Measurements from ENCODE around the gene SCN4A. TPM values are rescaled to one million over a fixed set of nuclear protein-coding genes. Genes with fewer than 3 reads are reported as not detected.

Gene SCN4A
- total RNA-seq, 3 donors from 2014 or later (not counting 1 experiment from before 2014, with no cell fraction given), result 0.10 to 0.14 (median 0.14) TPM

DNA sequence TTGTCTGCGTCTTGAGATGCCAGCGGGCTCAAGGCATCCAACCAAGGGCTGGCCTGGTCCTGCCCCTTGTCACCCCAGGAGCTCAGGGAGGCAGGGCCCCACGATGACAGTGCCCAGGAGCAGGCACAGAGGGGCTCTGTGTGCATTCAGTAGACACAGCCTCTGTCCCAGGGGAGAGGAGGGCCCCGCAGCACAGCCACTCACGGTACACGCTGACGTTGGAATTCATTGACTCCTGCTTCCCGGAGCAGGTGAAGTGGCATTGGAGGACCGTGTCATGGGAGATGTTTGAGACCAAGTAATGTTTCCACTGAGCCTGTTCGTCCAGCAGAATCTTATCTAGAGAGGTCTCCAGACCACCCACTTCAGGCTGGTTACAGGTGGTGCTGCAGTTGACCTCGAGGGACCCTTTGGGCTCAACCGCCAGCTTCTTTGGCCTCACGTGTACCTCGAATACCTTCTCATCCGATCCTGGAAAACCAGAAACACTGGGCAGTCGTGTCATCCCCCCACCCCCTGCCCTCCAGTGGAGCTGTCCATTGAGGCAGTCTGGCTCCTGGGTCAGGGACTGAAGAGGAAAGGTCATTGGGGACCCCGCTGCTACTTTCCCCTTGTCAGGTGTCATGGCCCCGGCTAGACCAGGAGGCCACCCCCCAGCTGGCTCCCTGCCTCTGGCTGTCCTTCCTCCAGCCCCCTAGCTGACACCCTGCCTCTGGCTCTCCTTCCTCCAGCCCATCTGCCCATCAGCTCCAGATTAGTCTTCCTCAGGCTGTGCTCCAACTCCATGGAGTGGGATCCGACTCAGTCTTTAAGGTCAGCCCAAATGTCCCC, 32.4 kb upstream of the SCN4A start:
- intact Hi-C loops (cut with micrococcal nuclease), result no loop called here

GRCh38 chr17:64004218-64004770, 31.6 kb upstream of the SCN4A start:
- Histone ChIP-seq H3K4me3 (ENCODE audit: low read length) (no peak overlapping the region), H3K27me3 (ENCODE audit: control insufficient read depth, insufficient read depth, low read length) (no peaks in the 10 kb centered on the region), H3K9me3 (ENCODE audit: control insufficient read depth, insufficient read depth, low read length) (no peaks in the 10 kb centered on the region), H3K36me3 (ENCODE audit: control insufficient read depth, insufficient read depth, low read length) (peaks cover 54% of the 10 kb centered on the region), H3K27ac (ENCODE audit: low read length) (no peak overlapping the region), H3K4me1 (ENCODE audit: control insufficient read depth, insufficient read depth, low read length) (peaks cover 42% of the 10 kb centered on the region)
- DNase-seq (no peak), ATAC-seq (no peak)
- Mint-ChIP-seq H3K9me3 (no peaks in the 10 kb centered on the region), H3K27ac (no peak overlapping the region), H3K4me1 (peaks cover 31 to 40% of the 10 kb centered on the region in 2 donors), H3K27me3 (ENCODE audit: low read depth in 2 of 2) (no peaks in the 10 kb centered on the region), H3K36me3 (no peaks in the 10 kb centered on the region), H3K4me3 (no peak overlapping the region)
- WGBS (ENCODE audit: insufficient coverage), result 96% methylated on average over 6 of the region's 7 CpGs
- TF ChIP-seq, protein P1, sequence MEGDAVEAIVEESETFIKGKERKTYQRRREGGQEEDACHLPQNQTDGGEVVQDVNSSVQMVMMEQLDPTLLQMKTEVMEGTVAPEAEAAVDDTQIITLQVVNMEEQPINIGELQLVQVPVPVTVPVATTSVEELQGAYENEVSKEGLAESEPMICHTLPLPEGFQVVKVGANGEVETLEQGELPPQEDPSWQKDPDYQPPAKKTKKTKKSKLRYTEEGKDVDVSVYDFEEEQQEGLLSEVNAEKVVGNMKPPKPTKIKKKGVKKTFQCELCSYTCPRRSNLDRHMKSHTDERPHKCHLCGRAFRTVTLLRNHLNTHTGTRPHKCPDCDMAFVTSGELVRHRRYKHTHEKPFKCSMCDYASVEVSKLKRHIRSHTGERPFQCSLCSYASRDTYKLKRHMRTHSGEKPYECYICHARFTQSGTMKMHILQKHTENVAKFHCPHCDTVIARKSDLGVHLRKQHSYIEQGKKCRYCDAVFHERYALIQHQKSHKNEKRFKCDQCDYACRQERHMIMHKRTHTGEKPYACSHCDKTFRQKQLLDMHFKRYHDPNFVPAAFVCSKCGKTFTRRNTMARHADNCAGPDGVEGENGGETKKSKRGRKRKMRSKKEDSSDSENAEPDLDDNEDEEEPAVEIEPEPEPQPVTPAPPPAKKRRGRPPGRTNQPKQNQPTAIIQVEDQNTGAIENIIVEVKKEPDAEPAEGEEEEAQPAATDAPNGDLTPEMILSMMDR (IDR thresholded peaks at IDR 0.05), result no peak
- intact Hi-C loops (cut with micrococcal nuclease), result no loop called here

More for the DNA sequence above, 32.4 kb upstream of the SCN4A start:
- Mint-ChIP-seq H3K27ac (peak overlapping the region in 1 of 2 donors; percentile 71), H3K4me3 (no peak overlapping the region), H3K36me3 (no peaks in the 10 kb centered on the region), H3K27me3 (ENCODE audit: low read depth in 2 of 2) (no peaks in the 10 kb centered on the region), H3K9me3 (no peaks in the 10 kb centered on the region), H3K4me1 (peaks cover 31 to 40% of the 10 kb centered on the region in 2 donors)
- H3K4me3 ChIP-seq (ENCODE audit: low read length), result no peak overlapping the region
- H3K36me3 ChIP-seq (ENCODE audit: control insufficient read depth, insufficient read depth, low read length), result peaks cover 58% of the 10 kb centered on the region
- H3K27me3 ChIP-seq (ENCODE audit: control insufficient read depth, insufficient read depth, low read length), result no peaks in the 10 kb centered on the region
- whole genome bisulfite sequencing (ENCODE audit: insufficient coverage), result 93% methylated on average over 19 of the region's 19 CpGs
- peaks cover 42% of the 10 kb centered on the region for H3K4me1 ChIP-seq (ENCODE audit: control insufficient read depth, insufficient read depth, low read length)
- H3K9me3 ChIP-seq (ENCODE audit: control insufficient read depth, insufficient read depth, low read length), result no peaks in the 10 kb centered on the region
- no peak for ATAC-seq
- TF ChIP-seq, protein P1 (IDR thresholded peaks at IDR 0.05), result no peak
- H3K27ac ChIP-seq (ENCODE audit: low read length), result no peak overlapping the region
- no peak for DNase-seq

DNA sequence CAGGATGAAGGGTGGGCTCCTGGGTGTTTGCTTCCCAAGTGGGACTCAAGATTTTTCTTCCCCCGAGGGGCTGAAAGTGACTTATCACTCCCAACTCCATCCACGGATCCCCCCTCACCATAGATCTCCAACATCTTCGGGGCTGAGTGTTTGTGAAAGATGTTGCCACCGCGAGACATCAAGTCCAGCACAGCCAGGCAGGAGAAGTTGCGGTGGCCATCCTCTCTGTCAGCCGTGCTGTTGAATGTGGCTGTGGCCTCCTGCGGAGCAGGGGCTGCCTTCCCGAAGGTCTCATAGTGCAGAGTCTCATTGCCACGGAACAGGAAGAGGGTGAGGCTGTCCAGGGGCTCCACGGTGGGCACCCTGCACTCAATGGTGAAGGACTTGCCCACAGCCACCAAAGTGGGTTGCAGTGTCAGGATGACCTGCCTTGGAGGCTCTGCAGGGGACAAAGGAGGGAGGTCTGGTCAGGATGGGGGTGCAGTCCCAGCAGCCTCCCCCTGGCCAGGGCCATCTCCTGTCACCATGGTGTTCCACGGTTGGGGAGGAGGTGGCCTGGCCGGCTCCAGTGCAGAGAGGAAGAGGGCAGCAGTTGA, 30.9 kb upstream of the SCN4A start:
- no peak for DNase-seq
- Mint-ChIP-seq H3K27ac (no peak overlapping the region), H3K27me3 (ENCODE audit: low read depth in 2 of 2) (no peaks in the 10 kb centered on the region)

More for the DNA sequence above, 30.9 kb upstream of the SCN4A start:
- Mint-ChIP-seq H3K4me3 (no peak overlapping the region), H3K9me3 (no peaks in the 10 kb centered on the region), H3K36me3 (no peaks in the 10 kb centered on the region), H3K4me1 (peaks cover 30 to 40% of the 10 kb centered on the region in 2 donors)
- H3K36me3 ChIP-seq (ENCODE audit: control insufficient read depth, insufficient read depth, low read length), result peaks cover 54% of the 10 kb centered on the region
- no peak overlapping the region for H3K27ac ChIP-seq (ENCODE audit: low read length)
- TF ChIP-seq, protein P1 (IDR thresholded peaks at IDR 0.05), result no peak
- H3K27me3 ChIP-seq (ENCODE audit: control insufficient read depth, insufficient read depth, low read length), result no peaks in the 10 kb centered on the region
- ATAC-seq, result no peak
- WGBS (ENCODE audit: insufficient coverage), result 90% methylated on average over 13 of the region's 13 CpGs
- H3K4me3 ChIP-seq (ENCODE audit: low read length), result no peak overlapping the region
- intact Hi-C loops (cut with micrococcal nuclease), result no loop called here
- peaks cover 42% of the 10 kb centered on the region for H3K4me1 ChIP-seq (ENCODE audit: control insufficient read depth, insufficient read depth, low read length)
- H3K9me3 ChIP-seq (ENCODE audit: control insufficient read depth, insufficient read depth, low read length), result no peaks in the 10 kb centered on the region
